Prostate gland (tissue), 2 donors: ENCODE measurements around the gene ZNF334.

ENCODE experiments used
- CTCF ChIP-seq, 4 experiments: fragments of 200-600 bp in 2 of 4; fragments of 450-650 bp in 2 of 4; sonication (generic) in 2 of 4; IDR thresholded peaks; 1 replicate in 3 of 4; 2 replicates in 1 of 4; pipeline ENCODE4 v1.5.1; 2016 to 2019; ENCODE audit warnings: antibody characterized with exemption in 4 of 4, mild to moderate bottlenecking in 2 of 4, moderate library complexity in 2 of 4
- POLR2A ChIP-seq: fragments of 450-650 bp; IDR thresholded peaks from one replicate; pipeline ENCODE4 v1.6.1; 2016; ENCODE audit warnings: antibody characterized with exemption, mild to moderate bottlenecking

- TF ChIP-seq CTCF (IDR thresholded peaks at IDR 0.05) (no peak), POLR2A (no peak)
Observed at GRCh38 chr20:46523108-46523507, 9.7 kb upstream of the ZNF334 start.
